ENCODE data around the gene FGF11.

The FGF11 gene

DNA sequence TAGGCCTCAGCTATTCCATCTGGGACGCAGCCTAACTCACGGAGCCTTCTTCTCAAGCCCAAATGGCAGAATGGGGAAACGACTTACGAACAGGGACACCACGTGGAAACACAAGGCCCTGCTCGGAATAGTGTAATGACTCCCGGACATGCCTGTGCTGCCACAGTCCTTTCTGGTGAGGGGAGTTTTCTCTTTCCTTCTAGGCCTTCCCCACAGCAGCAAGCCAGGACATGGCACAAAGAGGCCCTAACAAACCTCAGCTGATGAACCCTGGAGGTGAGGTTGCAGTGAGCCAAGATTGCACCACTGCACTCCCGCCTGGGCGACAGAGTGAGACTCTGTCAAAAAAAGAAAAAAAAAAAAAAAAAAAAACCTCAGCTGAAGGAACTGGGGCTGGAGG lies 24.8 kb downstream of the FGF11 start:
- Histone ChIP-seq H3K9me3 (ENCODE audit: severe bottlenecking) (no peaks in the 10 kb centered on the region), H3K4me3 (ENCODE audit: low read depth, low read length) (no peak overlapping the region), H3K27ac (no peak overlapping the region), H3K36me3 (peaks cover 29% of the 10 kb centered on the region), H3K27me3 (ENCODE audit: insufficient read depth, low read depth, severe bottlenecking) (no peaks in the 10 kb centered on the region)
- TF ChIP-seq, protein P1, sequence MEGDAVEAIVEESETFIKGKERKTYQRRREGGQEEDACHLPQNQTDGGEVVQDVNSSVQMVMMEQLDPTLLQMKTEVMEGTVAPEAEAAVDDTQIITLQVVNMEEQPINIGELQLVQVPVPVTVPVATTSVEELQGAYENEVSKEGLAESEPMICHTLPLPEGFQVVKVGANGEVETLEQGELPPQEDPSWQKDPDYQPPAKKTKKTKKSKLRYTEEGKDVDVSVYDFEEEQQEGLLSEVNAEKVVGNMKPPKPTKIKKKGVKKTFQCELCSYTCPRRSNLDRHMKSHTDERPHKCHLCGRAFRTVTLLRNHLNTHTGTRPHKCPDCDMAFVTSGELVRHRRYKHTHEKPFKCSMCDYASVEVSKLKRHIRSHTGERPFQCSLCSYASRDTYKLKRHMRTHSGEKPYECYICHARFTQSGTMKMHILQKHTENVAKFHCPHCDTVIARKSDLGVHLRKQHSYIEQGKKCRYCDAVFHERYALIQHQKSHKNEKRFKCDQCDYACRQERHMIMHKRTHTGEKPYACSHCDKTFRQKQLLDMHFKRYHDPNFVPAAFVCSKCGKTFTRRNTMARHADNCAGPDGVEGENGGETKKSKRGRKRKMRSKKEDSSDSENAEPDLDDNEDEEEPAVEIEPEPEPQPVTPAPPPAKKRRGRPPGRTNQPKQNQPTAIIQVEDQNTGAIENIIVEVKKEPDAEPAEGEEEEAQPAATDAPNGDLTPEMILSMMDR (IDR thresholded peaks at IDR 0.05; ENCODE audit: low read depth, low read length) = no peak
- DNase-seq = no peak

DNA sequence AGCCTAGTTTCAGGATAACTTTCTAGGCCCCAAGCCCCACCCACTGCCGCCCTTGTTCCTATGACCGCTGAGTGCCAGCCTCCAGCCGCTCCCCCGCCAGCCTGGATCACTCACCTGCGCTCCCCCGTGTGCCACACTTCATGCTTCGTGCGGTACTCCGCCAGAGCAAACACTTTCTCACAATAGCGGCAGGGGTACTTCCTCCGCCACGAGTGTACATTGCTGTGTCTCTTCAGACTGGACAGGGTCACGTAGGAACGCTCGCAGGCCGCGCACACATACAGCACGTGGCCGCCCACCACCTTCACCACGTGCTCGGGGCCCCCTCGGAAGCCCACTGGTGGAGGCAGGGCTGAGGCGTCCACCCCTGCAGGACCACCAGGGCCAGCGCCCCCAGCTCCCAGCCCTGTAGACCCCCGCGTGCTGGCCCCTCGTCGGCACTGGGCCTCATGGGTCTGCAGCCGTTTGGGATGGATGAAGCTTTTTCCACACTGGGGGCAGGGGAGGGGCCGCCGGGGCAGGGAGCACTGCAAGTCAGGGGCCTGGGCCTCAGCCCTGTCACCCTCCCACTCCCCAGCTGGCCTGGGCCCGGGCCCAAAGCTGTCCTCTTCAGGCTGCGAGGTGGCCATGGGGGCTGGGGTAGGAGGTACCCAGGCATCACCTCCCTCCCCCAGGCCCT lies 26.4 kb downstream of the FGF11 start:
- TF ChIP-seq, protein P1 (IDR thresholded peaks at IDR 0.05; ENCODE audit: low read depth, low read length) = no peak
- H3K9me3 ChIP-seq (ENCODE audit: severe bottlenecking) = no peaks in the 10 kb centered on the region
- no peak for DNase-seq
- H3K4me3 ChIP-seq (ENCODE audit: low read depth, low read length) = no peak overlapping the region
- no peaks in the 10 kb centered on the region for H3K27me3 ChIP-seq (ENCODE audit: insufficient read depth, low read depth, severe bottlenecking)
- H3K36me3 ChIP-seq = peaks cover 29% of the 10 kb centered on the region
- no peak overlapping the region for H3K27ac ChIP-seq

DNA sequence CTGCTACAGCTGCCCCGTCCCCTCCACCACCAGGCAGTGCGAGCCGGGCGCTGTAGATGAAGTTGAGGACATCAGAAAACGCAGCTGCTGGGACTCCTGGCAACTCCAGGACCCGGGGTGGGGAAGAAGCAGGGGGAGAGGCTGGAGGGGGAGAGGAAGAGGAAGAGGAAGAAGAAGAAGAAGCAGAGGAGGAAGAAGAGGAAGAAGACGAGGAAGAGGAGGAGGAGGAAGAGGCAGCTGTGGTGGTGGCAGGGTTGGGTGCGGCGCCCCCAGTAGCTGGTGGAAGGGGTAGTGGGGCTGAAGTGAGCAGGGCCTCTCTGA lies 27.0 kb downstream of the FGF11 start:
- no peak overlapping the region for H3K27ac ChIP-seq
- H3K9me3 ChIP-seq (ENCODE audit: severe bottlenecking) = no peaks in the 10 kb centered on the region
- TF ChIP-seq, protein P1 (IDR thresholded peaks at IDR 0.05; ENCODE audit: low read depth, low read length) = no peak
- DNase-seq = no peak
- no peak overlapping the region for H3K4me3 ChIP-seq (ENCODE audit: low read depth, low read length)
- H3K36me3 ChIP-seq = peaks cover 29% of the 10 kb centered on the region
- H3K27me3 ChIP-seq (ENCODE audit: insufficient read depth, low read depth, severe bottlenecking) = no peaks in the 10 kb centered on the region

DNA sequence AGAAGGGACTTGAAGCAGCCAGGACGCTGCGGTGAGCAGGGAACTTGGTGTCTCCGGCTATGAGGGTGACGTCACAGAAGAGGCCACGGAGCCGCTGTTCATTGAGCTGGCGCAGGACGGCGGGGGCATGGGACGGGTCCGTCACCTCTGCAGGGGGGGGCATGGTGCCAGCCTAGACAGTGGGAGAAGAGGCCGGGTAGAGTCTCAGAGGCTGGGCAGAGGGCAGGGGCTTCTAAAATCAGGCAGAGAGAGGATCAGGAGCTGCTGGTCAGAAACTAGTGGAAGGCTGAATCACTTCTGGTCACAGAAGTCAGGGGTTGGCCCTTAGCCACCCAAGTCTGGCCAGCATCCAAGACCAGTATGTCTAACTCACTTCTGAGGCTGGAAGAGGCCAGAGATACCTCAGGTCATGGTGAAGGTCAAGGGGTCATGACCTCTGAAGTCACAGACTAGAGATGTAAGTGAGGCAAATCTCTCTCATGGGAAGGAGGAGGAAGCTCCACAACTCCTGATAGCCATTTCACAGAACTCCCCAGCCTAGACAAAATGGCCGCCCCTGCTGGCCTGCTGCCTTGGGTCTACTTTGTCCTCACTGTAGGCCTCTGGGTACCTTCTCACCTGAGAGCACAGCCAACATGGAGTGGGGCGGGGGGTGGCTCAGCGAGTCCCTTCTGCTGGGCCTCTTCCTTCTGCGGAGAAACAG lies 27.5 kb downstream of the FGF11 start:
- Histone ChIP-seq H3K9me3 (ENCODE audit: severe bottlenecking) (no peaks in the 10 kb centered on the region), H3K4me3 (ENCODE audit: low read depth, low read length) (no peak overlapping the region), H3K27me3 (ENCODE audit: insufficient read depth, low read depth, severe bottlenecking) (no peaks in the 10 kb centered on the region), H3K27ac (no peak overlapping the region), H3K36me3 (peaks cover 29% of the 10 kb centered on the region)
- TF ChIP-seq, protein P1 (IDR thresholded peaks at IDR 0.05; ENCODE audit: low read depth, low read length) = no peak
- DNase-seq = no peak

DNA sequence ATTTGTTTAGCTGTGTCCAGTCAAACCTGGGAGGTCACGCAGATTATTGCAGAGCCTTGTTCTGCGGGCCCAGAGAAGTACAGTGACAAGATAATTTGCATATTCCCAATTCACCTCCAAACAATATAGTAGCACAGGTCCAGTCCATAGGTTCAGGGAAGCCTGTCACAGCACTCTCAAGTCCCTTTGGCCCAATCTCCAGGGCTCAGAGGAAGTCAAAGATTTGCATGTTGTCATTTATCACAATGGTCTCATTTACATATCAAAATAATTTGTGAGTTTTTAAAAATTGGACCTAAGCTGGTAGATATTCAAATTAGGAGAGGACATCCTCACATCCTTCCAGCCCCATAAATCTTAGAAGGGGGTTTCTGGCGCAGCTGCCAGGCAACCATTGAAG lies 28.2 kb downstream of the FGF11 start:
- no peak for DNase-seq
- Histone ChIP-seq H3K27ac (no peak overlapping the region), H3K27me3 (ENCODE audit: insufficient read depth, low read depth, severe bottlenecking) (no peaks in the 10 kb centered on the region), H3K9me3 (ENCODE audit: severe bottlenecking) (no peaks in the 10 kb centered on the region), H3K4me3 (ENCODE audit: low read depth, low read length) (no peak overlapping the region), H3K36me3 (peaks cover 24% of the 10 kb centered on the region)
- TF ChIP-seq, protein P1 (IDR thresholded peaks at IDR 0.05; ENCODE audit: low read depth, low read length) = no peak

All from WERI-Rb-1 (cell line).